Stomach (tissue), 9 donors: ENCODE measurements around the gene LRRC28. TPM values are rescaled to one million over a fixed set of nuclear protein-coding genes. Genes with fewer than 3 reads are reported as not detected.

ENCODE experiments used
- DNase-seq, 2 donors: peaks; one replicate each; pipeline versions ENCODE4 v3.0.0 to v3.0.0-alpha.2; 2013 to 2019
- H3K27ac ChIP-seq, 5 donors: fragments of 200-600 bp in 4 of 5; sonication (generic) in 4 of 5; one replicate each; pipeline ENCODE4 v1.5.1; 2013 to 2019; ENCODE audit warnings: mild to moderate bottlenecking in 1 of 5, moderate library complexity in 1 of 5
- H3K27me3 ChIP-seq, 3 donors: fragments of 200-600 bp; sonication (generic); one replicate each; pipeline ENCODE4 v1.5.1; 2017 to 2019; ENCODE audit warnings: mixed run types in 1 of 3
- H3K36me3 ChIP-seq, 4 donors: fragments of 200-600 bp; sonication (generic); 1 replicate in 3 of 4; 2 replicates in 1 of 4; pipeline ENCODE4 v1.5.1; 2016 to 2019
- H3K4me1 ChIP-seq, 4 donors: fragments of 200-600 bp; sonication (generic); one replicate each; pipeline ENCODE4 v1.5.1; 2016 to 2019
- H3K4me3 ChIP-seq, 4 donors: fragments of 200-600 bp; sonication (generic) in 3 of 4; one replicate each; pipeline ENCODE4 v1.5.1; 2016 to 2019; ENCODE audit warnings: mild to moderate bottlenecking in 1 of 4
- H3K9me3 ChIP-seq, 4 donors: fragments of 200-600 bp; sonication (generic); one replicate each; pipeline ENCODE4 v1.5.1; 2016 to 2019
- EP300 ChIP-seq: sonication (generic); formaldehyde crosslinking; IDR thresholded peaks from one replicate; pipeline ENCODE4 v1.6.1; 2017; ENCODE audit warnings: antibody characterized with exemption
- POLR2A ChIP-seq, 4 donors: fragments of 450-650 bp; IDR thresholded peaks; one replicate each; pipeline ENCODE4 v1.6.1; 2016; ENCODE audit warnings: antibody characterized with exemption in 4 of 4, control low read depth in 2 of 4, mild to moderate bottlenecking in 1 of 4, moderate library complexity in 1 of 4
- POLR2AphosphoS5 ChIP-seq, 3 donors: sonication (generic); formaldehyde crosslinking; IDR thresholded peaks; one replicate each; pipeline ENCODE4 v1.6.1; 2016; ENCODE audit warnings: antibody characterized with exemption in 3 of 3
- WGBS, 5 donors: extraction: QIAGEN DNeasy Blood & Tissue Kit in 3 of 5; methylation state at CpG; one replicate each; pipeline versions ENCODE4 v1.1.5 to v1.1.7; 2013 to 2018; 5-methylcytosine and 5-hydroxymethylcytosine counted together
- intact Hi-C: fragments of 100-400 bp; cut with DNase I; formaldehyde crosslinking; loops from one replicate; pipeline ENCODE4 v1.15.1; 2023; ENCODE audit warnings: low total_unique reads
- polyA plus RNA-seq, 3 donors: library from polyadenylated mRNA; stranded (reverse); fragments of 200-250 nt; gene quantifications; one replicate each; pipeline ENCODE4 v1.2.3, GENCODE V29; 2013
- total RNA-seq, 5 donors: library from RNA; depleted of rRNA; stranded (reverse); fragments of >200 nt; gene quantifications; one replicate each; pipeline versions ENCODE4 v1.1.0 to v1.2.3, GENCODE V29; 2014 to 2016
- TF ChIP-seq, protein P1 (sequence below), 7 experiments: fragments of 450-650 bp in 4 of 7; fragments of 200-600 bp in 3 of 7; sonication (generic) in 3 of 7; IDR thresholded peaks; one replicate each; pipeline ENCODE4 v1.5.1; 2016 to 2019; ENCODE audit warnings: antibody characterized with exemption in 7 of 7, control low read depth in 2 of 7, mild to moderate bottlenecking in 1 of 7
- donor health status: healthy with polysubstance abuse.
- donor health status: Bipolar disorder and iron deficiency.
- donor health status: healthy.

LRRC28 gene
- total and polyA plus RNA-seq, 8 donors = 9.6 to 82.6 (median 26.2) TPM

DNA sequence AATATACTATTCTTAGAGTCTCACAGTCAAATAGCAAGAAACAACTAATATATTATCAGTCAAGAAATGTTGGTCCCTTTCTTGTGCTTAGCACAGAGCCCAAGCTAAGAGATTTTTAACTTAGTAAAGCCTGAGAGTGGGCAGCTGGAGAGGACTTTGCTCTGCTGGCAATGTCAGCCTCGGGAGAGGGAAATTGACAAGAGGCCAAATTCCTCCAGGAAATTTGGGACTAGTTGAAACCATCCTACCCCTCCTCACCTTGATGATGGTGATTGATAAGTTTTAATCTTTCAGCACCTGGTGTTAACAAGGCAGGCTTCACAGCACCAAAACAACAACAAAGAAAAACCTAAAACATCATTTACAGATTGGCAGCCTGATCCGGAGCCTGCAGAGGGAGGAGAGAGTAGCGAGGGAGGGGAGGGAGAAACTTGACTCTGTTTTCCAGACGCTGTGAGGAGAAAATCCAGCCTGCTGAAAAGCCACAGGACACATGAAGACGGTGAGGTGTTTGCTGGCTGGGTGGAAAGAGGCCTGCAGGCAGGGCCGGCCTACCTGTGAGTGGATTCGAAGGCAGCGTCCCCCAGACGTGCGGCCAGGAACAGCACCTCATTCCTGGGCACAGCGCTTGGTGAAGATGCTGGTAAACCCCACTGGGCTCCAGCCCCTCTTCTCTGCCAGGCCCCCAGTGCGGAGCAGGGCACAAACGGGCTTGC is 150.9 kb downstream of the LRRC28 start:
- TF ChIP-seq POLR2AphosphoS5 (IDR thresholded peaks at IDR 0.05) (no peak), POLR2A (IDR thresholded peaks at IDR 0.05) (no peak), EP300 (no peak)
- TF ChIP-seq, protein P1, sequence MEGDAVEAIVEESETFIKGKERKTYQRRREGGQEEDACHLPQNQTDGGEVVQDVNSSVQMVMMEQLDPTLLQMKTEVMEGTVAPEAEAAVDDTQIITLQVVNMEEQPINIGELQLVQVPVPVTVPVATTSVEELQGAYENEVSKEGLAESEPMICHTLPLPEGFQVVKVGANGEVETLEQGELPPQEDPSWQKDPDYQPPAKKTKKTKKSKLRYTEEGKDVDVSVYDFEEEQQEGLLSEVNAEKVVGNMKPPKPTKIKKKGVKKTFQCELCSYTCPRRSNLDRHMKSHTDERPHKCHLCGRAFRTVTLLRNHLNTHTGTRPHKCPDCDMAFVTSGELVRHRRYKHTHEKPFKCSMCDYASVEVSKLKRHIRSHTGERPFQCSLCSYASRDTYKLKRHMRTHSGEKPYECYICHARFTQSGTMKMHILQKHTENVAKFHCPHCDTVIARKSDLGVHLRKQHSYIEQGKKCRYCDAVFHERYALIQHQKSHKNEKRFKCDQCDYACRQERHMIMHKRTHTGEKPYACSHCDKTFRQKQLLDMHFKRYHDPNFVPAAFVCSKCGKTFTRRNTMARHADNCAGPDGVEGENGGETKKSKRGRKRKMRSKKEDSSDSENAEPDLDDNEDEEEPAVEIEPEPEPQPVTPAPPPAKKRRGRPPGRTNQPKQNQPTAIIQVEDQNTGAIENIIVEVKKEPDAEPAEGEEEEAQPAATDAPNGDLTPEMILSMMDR (IDR thresholded peaks at IDR 0.05) = no peak
- intact Hi-C loops = no loop called here
- DNase-seq = peak in 1 of 2 donors; percentile 65
- Histone ChIP-seq H3K4me3 (no peak overlapping the region), H3K36me3 (no peaks in the 10 kb centered on the region), H3K4me1 (peaks cover 0 to 16% (median 4%) of the 10 kb centered on the region in 4 donors), H3K27me3 (peaks cover 0 to 3% (median 0%) of the 10 kb centered on the region in 3 donors), H3K27ac (peak overlapping the region in 1 of 5 donors; percentile 29), H3K9me3 (no peaks in the 10 kb centered on the region)
- WGBS, 5 donors = 66 to 70% (median 68%) methylated on average over 13 of the region's 13 CpGs

DNA sequence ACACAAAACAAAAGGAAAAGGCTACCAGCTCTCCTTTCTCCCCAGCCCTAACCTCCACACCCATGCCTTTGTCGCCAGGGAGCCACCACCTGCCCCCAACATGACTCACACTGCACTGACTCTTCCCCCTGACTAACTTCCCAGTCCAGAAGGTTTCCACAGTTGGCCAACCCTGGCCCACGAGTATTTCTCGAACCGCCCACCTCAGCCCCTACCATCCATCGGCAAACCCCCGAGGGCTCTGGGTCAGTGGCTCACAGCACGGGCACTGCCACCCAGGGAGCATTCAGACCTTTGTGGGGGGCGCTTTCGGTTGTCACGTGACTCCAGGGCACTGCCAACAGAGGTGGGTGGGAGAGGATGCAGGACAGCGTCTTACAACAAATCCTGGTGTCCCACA is 152.3 kb downstream of the LRRC28 start:
- WGBS, 5 donors = 86 to 92% (median 90%) methylated on average over 11 of the region's 11 CpGs
- intact Hi-C loops = no loop called here

DNA sequence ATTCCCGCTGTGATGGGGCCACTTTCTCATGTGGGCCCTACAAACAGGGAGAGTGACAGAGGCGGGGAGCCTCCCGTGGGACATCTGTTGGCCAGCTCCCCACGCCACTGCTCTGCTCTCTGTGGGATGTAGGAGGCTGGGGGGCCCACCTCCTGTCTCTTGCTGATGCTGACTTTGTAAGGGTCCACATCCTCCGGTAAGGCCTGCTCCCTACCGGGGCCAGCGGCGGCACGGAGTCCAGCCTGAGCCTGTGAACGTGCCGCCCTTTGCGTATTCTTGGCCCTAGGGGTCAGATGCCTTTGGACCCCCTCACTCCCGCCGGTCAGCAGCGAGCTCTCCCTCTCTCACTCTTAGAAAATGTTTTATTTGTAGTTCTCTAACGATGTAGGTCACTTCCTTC is 153.2 kb downstream of the LRRC28 start:
- no peak overlapping the region for H3K4me3 ChIP-seq
- H3K36me3 ChIP-seq = no peaks in the 10 kb centered on the region
- H3K27ac ChIP-seq = no peak overlapping the region
- 78 to 91% (median 88%) methylated on average over 12 to 16 of the region's 16 CpGs for WGBS, 5 donors
- TF ChIP-seq EP300 (no peak), POLR2AphosphoS5 (IDR thresholded peaks at IDR 0.05) (no peak)
- intact Hi-C loops = no loop called here
- H3K9me3 ChIP-seq = no peaks in the 10 kb centered on the region
- H3K4me1 ChIP-seq = peaks cover 14 to 34% (median 21%) of the 10 kb centered on the region in 4 donors
- no peaks in the 10 kb centered on the region for H3K27me3 ChIP-seq
- no peak for DNase-seq

More for the DNA sequence above, 152.3 kb downstream of the LRRC28 start:
- H3K4me1 ChIP-seq = peaks cover 6 to 25% (median 12%) of the 10 kb centered on the region in 4 donors
- no peaks in the 10 kb centered on the region for H3K9me3 ChIP-seq
- H3K36me3 ChIP-seq = no peaks in the 10 kb centered on the region
- no peak overlapping the region for H3K4me3 ChIP-seq
- DNase-seq = no peak
- no peak for TF ChIP-seq POLR2A (IDR thresholded peaks at IDR 0.05)
- TF ChIP-seq EP300 = no peak
- TF ChIP-seq POLR2AphosphoS5 (IDR thresholded peaks at IDR 0.05) = no peak
- TF ChIP-seq, protein P1 (IDR thresholded peaks at IDR 0.05) = no peak
- no peak overlapping the region for H3K27ac ChIP-seq
- no peaks in the 10 kb centered on the region for H3K27me3 ChIP-seq

DNA sequence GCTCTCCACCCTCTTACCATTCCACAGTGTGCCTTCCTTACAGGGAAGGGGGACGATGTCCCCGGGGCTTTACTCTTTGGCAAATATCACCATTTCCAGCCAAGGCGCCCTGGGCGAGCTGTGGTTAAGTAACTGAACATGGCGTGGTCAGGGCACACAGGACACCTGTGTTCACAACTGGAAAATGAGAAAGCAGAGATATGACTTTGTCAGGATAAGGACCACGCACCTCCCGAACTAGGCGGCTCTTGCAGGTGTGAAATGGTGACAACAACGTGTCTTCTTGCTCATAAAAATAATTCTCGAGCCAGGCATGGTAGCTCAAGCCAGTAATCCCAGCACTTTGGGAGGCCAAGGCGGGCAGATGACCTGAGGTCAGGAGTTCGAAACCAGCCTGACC is 154.8 kb downstream of the LRRC28 start:
- TF ChIP-seq POLR2AphosphoS5 (IDR thresholded peaks at IDR 0.05) (no peak), POLR2A (IDR thresholded peaks at IDR 0.05) (no peak), EP300 (no peak)
- TF ChIP-seq, protein P1 (IDR thresholded peaks at IDR 0.05) = no peak
- H3K9me3 ChIP-seq = no peaks in the 10 kb centered on the region
- H3K4me3 ChIP-seq = no peak overlapping the region
- no peaks in the 10 kb centered on the region for H3K27me3 ChIP-seq
- H3K36me3 ChIP-seq = no peaks in the 10 kb centered on the region
- peaks cover 18 to 35% (median 22%) of the 10 kb centered on the region in 4 donors for H3K4me1 ChIP-seq
- WGBS, 5 donors = 86 to 93% (median 90%) methylated on average over 12 of the region's 12 CpGs
- no peak for DNase-seq
- H3K27ac ChIP-seq = no peak overlapping the region
- intact Hi-C loops = no loop called here
